Skeletal muscle cell (primary cell): ENCODE measurements around the gene ABLIM1.

Experiments used
- DNase-seq: peaks from one replicate; pipeline ENCODE4 v3.0.0-alpha.2; 2010; ENCODE audit warnings: low read depth
- H3K4me3 ChIP-seq: 2 replicates; pipeline ENCODE4 v1.5.1; 2011; ENCODE audit warnings: low read depth, mild to moderate bottlenecking, control low read depth, low read length, moderate library complexity

ABLIM1 gene

DNA sequence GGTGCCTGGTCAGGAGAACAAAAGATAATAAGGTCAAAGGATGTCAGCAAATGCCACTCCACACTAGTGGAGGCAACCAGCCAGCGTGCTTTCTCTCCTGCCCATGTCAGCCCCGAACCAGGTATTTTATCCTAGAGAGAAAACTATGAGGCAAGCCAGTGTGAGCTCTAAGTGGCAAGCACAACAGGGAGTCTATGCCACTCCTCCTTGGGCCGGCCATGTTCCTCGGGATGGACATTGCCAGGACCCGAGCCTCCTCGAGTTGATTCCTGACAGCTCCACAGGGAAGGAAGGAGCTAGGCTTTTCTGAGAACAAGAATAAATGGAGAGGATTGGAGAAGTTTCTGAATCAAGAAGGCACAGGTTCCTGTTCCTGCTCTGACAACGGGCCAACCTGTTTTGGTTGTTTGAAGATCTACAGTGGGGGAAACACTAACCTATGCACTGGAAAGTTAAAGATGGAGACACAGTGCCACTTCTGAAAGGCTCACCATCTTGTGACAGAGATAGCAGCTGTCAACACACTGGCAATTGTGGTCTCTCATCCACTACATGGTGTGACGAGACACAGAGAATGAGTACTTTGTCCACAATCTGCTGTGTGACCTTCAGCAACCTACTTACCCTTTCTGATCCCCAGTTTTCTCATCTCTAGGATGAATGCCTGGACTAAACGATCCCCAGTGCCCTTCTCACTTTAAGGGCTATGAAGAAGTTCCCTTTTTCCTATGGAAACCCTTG, 28.8 kb downstream of the ABLIM1 start:
- DNase-seq: no peak
- no peak overlapping the region for H3K4me3 ChIP-seq

DNA sequence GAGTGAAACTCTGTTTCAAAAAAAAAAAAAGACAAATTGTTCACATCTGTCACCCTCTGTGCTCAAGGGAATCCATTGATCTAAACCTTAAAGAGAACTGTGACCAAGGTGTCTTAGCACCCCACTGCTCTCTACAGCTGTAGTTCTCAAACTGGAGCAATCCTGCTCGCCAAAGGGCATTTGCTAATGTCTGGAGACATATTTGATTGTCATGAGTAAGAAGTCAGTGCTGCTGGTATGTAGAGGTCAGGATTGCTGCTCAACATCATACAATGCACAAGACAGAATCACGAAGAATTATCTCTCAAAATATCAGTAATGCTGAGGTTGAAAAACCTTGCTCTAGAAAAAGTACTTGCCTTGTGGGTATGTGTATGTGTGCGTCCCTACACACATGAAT, 30.0 kb downstream of the ABLIM1 start:
- no peak for DNase-seq
- no peak overlapping the region for H3K4me3 ChIP-seq

DNA sequence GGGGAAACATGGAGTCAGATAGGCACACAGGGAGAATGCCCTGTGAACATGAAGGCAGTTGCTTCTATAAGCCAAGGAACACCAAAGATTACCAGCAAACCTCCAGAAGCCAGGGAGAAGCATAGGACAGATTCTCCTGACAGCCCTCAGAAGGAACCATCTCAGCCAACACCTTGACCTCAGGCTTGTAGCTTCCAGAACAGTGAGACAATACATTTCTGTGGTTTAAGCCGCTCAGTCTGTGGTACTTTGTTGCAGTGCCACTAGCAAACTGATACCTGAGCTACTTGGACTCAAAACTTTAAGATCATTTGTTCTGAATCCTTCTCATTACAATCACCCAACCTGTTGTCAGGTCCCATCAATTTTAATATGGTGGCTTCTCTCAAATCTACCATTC, 31.2 kb downstream of the ABLIM1 start:
- no peak for DNase-seq
- no peak overlapping the region for H3K4me3 ChIP-seq

DNA sequence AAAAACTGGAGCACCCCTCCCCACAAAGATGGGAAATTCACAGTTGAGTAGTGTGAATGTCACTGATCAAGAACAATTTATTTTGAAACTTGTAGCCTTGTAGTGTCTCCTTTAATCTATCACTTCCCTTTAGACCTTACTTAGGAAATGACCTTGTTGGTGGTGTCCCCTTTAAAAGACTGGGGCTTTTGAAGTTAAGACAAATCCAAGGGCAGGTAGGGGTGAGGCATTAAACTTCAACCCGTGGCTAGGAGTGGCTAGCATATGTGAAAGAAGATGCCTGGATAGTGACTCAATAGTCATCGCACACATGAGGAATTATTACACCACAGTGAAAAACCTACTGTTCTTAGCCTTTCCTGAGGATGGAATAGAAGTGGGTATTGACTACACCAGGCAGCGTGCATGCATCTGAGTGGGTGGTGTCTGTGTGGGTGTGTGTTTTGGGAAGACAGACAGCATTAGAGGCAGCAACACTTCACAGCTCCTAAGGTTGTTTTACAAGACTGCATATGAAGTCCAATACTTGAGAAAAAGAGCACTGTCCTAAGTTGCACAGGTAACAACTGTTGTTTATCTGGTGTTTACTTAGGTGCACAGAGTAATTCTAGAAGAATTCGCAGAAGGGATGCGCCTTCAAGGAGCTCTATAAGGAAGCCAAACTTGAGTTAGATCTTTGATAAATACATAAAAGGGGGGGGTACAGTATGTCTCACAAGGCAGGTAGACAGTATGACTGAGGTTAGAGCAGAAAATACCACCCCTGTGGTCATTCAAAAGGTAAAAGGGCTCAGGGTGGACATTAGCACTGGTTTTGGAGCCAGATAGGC, 32.9 kb downstream of the ABLIM1 start:
- H3K4me3 ChIP-seq: no peak overlapping the region
- no peak for DNase-seq

DNA sequence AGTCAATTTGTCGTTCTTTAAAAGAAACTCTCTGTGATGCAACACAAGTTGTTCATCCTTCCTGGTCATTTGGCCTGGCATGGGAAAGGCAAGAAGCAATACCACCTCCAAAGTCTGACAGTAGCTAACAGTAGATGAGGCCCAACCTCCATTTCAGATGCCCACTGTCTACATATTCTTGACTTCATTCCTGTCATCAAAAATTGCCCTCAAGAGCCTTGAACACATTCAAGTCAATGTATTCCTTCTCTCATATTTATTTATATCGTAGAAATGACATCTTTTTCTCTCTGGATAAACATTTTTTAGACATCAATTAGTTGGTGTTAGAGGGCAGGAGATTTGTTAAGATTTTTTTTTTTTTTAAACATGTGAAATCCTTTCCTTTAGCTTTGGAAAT, 33.7 kb downstream of the ABLIM1 start:
- no peak for DNase-seq
- no peak overlapping the region for H3K4me3 ChIP-seq

DNA sequence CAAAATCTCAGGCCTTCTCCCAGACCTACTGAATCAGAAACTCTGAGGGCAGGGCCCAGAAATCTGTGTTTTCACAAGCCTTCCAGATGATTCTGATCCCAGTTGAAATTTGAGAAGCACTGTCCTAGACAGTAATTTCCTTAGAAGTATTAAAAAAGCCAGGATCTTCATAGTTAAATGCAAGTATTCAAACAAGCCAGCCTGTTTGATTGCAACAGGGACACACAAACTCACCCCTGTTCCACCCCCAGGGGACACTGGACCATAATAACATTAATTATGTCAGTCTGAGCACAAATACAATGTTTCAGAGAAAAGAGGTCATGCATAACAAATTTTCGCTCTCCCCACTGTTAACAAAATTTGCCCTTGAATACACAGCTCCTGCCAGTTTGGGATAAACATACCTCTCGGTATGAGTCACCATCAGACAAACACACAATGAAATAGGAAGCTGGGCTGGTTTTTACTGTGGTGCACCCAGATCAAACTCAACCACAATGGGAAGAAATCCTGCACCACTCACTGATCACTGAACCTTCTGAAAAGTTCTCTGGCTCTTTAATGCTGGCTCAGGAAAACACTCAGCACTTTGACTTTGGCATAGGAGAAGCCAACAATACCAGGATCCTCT, 34.3 kb downstream of the ABLIM1 start:
- DNase-seq: peak; percentile 43
- H3K4me3 ChIP-seq: no peak overlapping the region

DNA sequence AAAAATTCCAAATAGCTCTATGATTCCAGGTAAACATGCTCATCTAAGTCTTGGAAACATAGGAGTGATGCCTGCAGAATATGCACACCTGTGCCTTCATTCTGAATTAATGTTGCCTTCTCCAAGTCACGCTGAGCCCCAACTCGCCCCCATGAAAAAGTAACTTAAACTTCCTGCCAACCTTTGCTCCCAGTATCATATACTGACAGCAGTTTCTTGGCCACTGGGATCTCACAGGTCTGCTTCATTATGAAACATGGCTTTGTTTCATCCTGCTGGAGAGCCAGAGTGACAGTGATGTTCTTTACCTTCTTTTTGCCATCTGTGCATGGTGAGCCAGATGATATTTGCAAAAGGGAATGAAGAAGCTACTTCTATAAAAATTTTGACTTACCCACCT, 34.9 kb downstream of the ABLIM1 start:
- no peak for DNase-seq
- H3K4me3 ChIP-seq: no peak overlapping the region

DNA sequence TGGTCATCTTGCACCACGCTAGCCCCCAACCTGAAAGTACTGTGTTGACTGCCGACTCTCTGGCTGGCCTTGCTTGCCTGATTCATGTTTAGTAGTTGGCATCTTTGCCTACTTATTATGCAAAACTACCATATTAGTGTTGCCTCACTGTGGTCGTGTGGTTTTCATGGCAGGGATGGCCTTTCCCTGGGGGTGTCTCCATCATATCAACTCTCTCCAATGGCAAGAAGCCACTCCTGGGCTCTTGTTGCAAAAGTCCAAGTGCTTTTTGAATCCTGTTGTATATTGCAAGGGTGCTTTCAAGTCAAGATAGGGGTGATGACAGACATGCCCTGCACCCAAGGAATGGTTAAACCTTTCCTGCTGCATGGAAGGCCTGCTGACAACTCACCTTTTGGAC, 39.4 kb downstream of the ABLIM1 start:
- no peak overlapping the region for H3K4me3 ChIP-seq
- DNase-seq: no peak

DNA sequence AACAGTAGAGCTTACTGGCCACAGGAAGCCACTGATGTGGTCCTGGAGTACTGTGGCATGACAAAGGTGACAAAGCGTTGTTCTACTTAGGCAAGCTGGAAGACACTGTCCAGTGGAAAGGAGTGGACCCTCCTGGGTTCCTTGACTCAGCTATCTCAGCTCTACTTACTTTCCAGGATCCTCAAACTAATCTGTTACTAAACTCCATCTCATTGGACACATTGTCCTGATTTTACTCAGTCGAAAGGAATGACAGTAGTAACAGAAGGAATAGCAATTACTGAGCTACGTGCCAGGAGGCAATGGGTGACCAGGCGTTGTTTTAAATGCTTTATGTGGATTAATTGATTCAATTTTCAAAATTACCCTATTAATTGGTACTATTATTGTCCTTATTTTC, 41.6 kb downstream of the ABLIM1 start:
- no peak overlapping the region for H3K4me3 ChIP-seq

DNA sequence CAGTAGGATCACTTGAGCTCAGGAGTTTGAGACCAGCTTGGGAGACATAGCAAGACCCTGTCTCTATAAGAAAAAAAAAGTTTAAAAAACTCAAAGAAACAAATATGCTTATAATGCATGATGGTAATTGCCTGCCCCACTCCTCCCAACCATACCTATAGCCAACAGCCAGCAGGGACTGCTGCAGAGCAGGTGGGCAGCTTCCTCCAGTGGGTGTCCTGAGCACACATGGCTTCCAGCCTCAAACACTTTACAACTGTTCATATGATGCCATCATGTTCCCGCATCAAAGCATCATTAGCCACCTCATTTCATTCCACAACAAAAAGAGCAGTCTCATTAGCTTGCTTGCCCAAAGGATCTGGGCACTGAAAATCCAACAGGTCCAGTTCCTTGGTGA, 42.0 kb downstream of the ABLIM1 start:
- DNase-seq: no peak

More for the DNA sequence above, 41.6 kb downstream of the ABLIM1 start:
- DNase-seq: no peak

DNA sequence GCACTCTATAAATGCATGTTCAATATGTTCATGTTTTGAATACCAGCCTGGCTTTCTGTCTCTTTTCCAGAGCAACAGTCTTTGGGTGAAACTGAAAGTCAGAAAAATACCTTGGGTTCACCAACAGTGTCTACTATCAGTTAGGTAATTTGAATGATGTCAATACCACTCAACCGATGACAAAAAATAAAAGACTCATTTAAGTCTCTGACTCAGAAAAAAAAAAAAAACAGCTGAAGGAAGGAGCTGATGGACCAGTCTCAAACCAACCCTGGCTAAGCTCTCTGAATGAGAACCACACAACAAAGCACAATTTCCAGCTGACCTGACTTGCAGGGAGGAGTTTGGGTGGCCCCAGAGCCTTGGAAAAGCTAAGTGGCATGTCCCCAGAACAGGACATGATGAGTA, 42.5 kb downstream of the ABLIM1 start:
- H3K4me3 ChIP-seq: no peak overlapping the region
- DNase-seq: no peak

More for the DNA sequence above, 42.0 kb downstream of the ABLIM1 start:
- no peak overlapping the region for H3K4me3 ChIP-seq

DNA sequence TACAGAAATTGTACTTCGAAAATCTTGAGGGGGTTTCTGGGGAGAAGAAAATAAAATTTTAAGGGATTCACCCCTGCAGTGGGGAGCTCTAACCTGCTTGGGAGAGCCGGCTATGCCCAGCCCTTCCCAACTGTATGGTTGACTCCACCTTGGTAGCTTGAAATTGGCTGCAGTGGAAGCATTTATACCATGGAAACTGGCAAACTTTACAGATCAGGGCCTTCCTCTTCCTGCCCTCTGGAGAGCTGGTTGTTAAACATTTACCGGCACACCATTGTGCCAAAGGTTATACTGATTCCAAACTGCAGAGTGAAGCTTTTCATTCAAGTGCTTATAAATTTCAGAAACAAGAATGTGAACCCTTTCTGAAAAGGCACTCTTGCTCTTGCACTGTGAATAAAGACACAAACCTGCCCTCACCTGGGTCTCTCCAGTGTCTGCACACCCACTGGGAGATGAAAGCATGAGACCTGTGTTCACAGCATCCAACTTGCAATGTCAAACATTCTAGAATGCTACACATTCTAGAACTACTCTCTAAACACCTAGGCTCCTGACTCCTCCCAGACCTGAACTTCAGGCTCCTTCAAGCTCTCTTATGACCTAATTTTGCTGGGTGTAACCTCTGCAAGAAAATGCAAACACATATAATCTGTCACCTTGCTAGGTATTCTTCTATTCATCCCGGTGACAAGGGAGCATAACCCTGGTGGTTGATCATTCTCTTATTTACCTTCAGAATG, 44.7 kb downstream of the ABLIM1 start:
- no peak for DNase-seq
- no peak overlapping the region for H3K4me3 ChIP-seq

DNA sequence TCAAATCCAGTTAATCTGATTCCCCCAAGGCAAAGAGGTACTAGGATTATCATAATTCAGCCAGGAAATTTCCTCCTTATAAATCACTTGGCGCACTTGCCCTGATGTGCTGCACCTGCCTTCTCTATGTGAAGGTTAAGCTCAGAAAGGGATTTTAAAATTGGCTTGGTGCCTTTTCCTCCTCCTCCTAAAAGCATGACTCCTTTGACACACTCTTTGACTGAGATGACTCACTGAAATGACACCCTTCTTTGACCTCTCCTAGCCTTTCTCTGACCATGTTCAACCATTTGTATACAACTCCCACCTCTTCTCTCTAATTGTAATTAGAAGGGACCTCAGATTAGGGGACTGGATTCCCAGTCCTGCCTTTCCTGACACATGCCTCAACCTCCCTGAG, 46.5 kb downstream of the ABLIM1 start:
- DNase-seq: no peak

DNA sequence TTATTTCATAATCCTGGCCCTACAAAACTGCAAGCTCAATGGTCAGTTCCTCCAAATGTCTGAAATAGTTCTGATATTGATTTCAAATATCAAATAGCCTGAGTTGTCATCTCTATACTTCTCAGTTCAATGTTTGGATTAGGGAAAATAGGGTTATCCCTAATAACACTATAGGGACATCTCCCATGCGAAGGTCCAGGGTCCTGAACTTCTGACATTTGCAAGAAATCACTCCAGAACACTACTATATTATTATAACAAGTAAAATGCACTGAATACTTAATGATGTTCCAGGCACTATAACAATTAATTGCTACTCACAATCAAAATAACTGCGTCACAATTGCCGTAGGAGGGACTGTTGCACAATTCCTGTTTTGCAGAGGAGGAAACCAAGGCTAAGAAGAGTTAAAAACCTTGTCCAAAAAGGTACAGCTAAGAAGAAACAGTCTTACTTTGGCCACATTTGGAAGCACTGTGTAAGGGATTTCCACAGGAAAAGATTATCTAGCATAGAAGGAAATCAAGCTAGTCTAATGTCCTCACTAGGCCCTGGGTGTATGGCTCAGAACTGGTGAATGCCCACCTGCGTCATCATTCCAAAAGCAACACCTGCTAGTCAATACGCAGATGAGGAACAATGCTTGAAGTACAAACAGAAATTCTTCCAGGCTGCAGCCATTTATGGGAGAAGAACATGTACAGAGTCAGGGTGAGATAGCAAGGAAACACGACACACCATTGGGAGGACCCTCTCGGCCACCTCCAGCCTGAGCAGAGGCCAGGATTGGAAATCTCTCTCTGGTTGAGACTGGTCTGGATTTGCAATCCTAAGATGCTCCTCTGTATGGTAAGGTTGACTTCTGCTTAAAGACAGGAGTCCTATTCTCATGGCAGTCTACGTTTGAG, 48.3 kb downstream of the ABLIM1 start:
- no peak for DNase-seq
- no peak overlapping the region for H3K4me3 ChIP-seq

More for the DNA sequence above, 46.5 kb downstream of the ABLIM1 start:
- H3K4me3 ChIP-seq: no peak overlapping the region

DNA sequence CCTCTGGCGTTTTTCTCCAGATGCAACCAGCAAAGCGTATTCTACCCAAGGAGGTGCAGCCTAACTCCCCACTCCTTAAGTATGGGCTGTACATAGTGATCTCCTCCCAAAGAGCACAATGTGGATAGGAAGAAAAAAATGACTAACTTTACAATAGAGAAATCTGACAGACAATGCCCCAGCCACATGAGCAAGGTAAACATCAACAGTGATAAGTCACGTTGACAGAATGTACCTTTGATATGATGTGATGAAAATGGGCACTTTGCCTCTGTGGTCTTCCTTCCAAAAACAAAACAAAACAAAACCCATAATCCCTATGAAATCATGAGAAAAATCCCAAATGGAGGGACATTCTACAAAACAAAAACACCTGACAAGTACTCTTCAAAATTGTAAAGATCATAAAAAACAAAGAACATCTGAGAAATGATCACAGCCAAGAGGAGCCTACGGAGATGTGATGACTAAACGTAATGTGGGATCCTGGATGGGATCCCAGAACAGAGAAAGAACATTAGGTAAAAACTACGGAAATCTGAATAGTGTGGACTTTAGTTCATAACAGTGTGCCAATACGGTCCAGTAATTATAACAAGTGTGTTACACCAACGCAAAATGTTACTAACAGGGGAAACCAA, 50.6 kb downstream of the ABLIM1 start:
- H3K4me3 ChIP-seq: no peak overlapping the region
- no peak for DNase-seq

DNA sequence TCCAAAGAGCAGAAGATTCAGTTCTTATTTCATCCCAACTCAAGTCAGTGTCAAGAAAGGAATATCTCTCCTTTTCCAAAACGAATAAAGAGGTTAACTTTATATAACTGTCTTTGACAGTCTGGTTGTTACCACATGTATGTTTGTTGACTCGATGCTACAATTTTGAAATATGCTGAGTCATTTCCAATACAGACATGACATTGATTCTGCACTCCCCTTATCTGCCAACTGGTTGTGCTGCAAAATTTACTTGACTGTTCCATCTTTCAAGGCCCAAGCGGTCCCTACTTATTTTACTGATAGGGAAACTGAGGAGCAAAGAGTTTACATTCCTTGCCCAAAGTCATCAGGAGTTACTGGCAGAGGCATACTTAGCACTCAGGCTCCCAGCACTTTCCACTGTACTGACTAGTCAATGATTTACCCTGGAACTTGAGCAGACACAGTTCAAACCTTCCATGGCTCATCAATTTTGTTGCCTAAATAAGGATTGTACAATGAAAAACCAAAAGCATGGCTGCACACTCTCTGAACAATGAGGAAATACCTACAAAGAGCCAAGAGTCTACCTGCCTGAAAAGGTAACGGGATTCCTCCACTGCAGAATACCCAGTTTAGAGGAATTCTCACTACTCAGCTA, 52.8 kb downstream of the ABLIM1 start:
- no peak for DNase-seq
- no peak overlapping the region for H3K4me3 ChIP-seq

DNA sequence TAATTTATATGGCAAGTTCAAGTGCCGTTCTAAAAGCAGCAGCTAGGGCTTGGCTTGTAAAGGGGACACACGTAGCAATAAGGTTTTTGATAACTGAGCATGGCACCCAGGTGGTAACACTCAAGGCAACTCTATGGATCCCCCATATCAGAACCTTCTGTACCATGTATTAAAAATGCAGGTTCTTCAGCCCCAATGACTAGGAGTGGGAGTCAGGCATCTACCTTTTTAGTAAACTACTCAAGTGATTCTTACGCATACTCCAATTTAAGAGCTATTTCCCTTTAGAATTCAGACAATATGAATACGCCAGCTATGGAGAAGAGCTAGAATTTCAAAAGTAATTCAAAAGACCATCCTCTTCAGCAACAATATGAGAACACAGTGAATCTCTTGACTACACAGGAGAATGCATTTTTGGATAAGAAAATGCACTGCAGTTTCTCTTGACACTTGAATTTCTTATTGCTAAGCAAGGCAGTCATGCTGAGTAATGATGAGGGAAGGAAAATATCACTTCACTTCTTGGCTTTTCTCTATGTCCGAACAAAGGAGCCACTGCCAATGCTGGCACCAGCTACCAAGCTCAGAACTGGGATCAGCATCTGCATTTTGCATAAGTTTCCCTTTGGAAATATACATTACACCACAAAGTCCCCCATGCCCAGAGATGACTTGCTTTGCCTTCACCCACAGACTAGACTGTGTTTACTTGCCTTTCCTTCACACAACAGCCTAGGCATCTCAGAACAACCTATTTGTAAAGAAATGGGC, 53.5 kb downstream of the ABLIM1 start:
- H3K4me3 ChIP-seq: no peak overlapping the region
- DNase-seq: no peak
